ENCODE data around the gene FHL1. TPM values are rescaled to one million over a fixed set of nuclear protein-coding genes. Genes with fewer than 3 reads are reported as not detected.

The FHL1 gene
- total RNA-seq, 4 donors from 2014 or later: 223 to 313 (median 230) TPM

DNA sequence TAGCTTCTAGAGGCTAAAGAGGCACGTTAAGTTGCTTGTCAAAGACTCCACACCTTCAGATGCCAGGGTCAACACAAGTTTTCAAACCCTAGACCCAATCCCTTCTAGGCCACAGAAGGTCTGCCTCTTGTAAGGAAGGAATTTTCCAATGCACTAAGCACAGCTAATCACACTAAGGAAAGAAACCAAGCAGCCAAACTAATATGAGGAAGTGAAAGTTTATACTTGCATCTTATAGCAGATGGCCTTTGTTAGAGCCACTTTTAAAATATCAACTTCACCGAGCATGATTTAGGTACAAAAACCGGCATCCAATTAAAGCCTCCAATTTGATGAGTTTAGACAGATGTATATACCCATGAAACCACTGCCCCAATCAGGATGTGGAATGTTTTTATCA, 9.9 kb downstream of the FHL1 start:
- Histone ChIP-seq H3K4me1 (peaks cover 0 to 13% of the 10 kb centered on the region in 2 donors), H3K9me3 (no peaks in the 10 kb centered on the region), H3K27ac (peak overlapping the region in 2 of 3 donors; percentile 24 to 69), H3K4me3 (replicated peaks in 1 of 3) (no peak overlapping the region), H3K27me3 (no peaks in the 10 kb centered on the region), H3K36me3 (no peaks in the 10 kb centered on the region)
- intact Hi-C loops (cut with DNase I): loop anchor here (10.0 kb wide), 1 partner anchor 48 kb away; no protein-coding TSS in a partner anchor
- no peak for DNase-seq
- WGBS, 2 donors: 39 to 41% methylated on average over 3 of the region's 3 CpGs
- TF ChIP-seq, protein P1, sequence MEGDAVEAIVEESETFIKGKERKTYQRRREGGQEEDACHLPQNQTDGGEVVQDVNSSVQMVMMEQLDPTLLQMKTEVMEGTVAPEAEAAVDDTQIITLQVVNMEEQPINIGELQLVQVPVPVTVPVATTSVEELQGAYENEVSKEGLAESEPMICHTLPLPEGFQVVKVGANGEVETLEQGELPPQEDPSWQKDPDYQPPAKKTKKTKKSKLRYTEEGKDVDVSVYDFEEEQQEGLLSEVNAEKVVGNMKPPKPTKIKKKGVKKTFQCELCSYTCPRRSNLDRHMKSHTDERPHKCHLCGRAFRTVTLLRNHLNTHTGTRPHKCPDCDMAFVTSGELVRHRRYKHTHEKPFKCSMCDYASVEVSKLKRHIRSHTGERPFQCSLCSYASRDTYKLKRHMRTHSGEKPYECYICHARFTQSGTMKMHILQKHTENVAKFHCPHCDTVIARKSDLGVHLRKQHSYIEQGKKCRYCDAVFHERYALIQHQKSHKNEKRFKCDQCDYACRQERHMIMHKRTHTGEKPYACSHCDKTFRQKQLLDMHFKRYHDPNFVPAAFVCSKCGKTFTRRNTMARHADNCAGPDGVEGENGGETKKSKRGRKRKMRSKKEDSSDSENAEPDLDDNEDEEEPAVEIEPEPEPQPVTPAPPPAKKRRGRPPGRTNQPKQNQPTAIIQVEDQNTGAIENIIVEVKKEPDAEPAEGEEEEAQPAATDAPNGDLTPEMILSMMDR (IDR thresholded peaks at IDR 0.05): no peak
- no peak for TF ChIP-seq POLR2A (IDR thresholded peaks at IDR 0.05)

DNA sequence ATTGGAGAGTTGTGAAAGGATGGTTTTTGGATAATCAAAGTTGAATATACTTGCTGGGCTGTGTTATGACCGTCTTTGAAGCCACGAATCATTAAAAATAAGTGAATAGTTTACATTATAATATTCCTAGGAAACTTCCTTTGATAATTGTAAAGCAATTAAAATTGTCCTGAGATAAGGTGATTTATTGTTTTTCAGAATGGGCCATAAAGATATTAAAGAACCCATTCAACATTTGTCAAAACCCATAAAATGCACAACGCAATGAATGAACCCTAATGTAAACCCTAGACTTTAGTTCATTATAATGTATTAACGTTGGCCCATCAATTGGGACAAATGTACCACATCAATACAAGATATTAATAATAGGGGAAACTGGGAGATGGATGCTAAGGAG, 11.4 kb downstream of the FHL1 start:
- peak overlapping the region in 2 of 3 donors; percentile 24 to 69 for H3K27ac ChIP-seq
- intact Hi-C loops (cut with DNase I): loop anchor here (10.0 kb wide), 1 partner anchor 46 kb away; no protein-coding TSS in a partner anchor

DNA sequence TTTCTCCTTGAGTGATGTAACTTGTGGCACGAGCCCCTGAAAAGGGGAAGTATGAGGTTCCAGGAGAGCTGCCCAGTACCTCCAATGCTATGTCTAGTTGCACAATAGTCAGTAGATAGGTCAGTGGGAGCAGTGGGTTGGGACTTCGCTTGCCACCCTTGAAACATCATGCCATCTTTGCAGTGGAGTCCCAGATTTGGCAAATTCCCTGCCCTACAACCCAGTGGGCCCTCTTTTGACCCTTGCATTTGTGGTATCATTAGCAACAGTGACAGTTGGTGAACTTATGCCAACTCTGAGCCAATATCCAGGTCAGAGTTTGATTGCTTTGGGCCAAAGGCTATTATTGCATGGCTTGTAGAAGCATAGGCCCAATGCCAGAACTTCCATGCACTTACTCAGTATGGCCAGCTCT, 12.3 kb downstream of the FHL1 start:
- H3K9me3 ChIP-seq: no peaks in the 10 kb centered on the region
- TF ChIP-seq POLR2A (IDR thresholded peaks at IDR 0.05): no peak
- TF ChIP-seq, protein P1 (IDR thresholded peaks at IDR 0.05): no peak
- 72 to 82% methylated on average over 2 of the region's 2 CpGs for WGBS, 2 donors
- intact Hi-C loops (cut with DNase I): loop anchor here (10.0 kb wide), 1 partner anchor 45 kb away; no protein-coding TSS in a partner anchor
- H3K27ac ChIP-seq: peak overlapping the region; percentile 22 to 54 (median 26)
- H3K36me3 ChIP-seq: no peaks in the 10 kb centered on the region
- H3K4me1 ChIP-seq: peaks cover 0 to 18% of the 10 kb centered on the region in 2 donors
- DNase-seq: no peak
- H3K4me3 ChIP-seq (replicated peaks in 1 of 3): no peak overlapping the region
- no peaks in the 10 kb centered on the region for H3K27me3 ChIP-seq

More for the DNA sequence above, 11.4 kb downstream of the FHL1 start:
- Histone ChIP-seq H3K9me3 (no peaks in the 10 kb centered on the region), H3K4me1 (peaks cover 0 to 18% of the 10 kb centered on the region in 2 donors), H3K4me3 (replicated peaks in 1 of 3) (no peak overlapping the region), H3K27me3 (no peaks in the 10 kb centered on the region), H3K36me3 (no peaks in the 10 kb centered on the region)
- TF ChIP-seq, protein P1 (IDR thresholded peaks at IDR 0.05): no peak
- TF ChIP-seq POLR2A (IDR thresholded peaks at IDR 0.05): no peak
- DNase-seq: no peak
- WGBS, 2 donors: 90 to 96% methylated on average over 4 of the region's 4 CpGs

DNA sequence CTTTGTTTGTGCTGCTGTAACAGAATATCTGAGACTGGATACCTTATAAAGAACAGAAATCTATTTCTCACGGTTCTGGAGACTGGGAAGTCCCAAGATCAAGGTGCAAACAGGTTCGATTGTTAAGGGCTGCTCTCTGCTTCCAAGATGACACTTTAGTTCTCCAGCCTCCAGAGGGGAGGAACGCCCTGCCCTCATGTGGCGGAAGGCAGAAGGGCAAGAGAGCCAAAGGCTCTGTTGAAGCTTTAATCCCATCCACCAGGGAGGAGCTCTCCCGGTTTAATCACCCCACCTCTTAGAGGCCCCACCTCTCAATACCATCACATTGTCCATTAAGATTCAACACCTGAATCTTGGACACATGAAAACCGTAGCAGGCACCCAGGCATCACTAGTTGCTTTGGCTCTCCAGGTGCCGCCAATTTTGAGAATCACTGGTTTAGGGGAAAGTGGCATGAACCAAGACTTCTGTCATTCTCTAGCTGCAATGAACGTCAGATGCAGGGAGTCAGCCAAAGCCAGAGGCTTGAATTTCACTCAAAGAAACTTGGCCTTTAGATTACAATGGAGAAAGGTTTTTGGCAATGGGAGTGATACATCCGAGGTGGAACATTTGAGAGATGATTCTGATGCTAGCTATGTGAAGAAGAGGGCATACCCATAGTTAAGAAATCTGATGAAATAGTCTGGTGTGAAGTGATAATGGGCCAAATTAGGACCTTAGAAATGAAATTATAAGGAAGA, 15.7 kb downstream of the FHL1 start:
- H3K27ac ChIP-seq: peak overlapping the region; percentile 26 to 61 (median 46)
- WGBS, 2 donors: 36 to 57% methylated on average over 7 to 9 of the region's 9 CpGs
- TF ChIP-seq, protein P1 (IDR thresholded peaks at IDR 0.05): peak in 5 of 6 experiments; percentile 38 to 54 (median 43)
- no peak for TF ChIP-seq POLR2A (IDR thresholded peaks at IDR 0.05)
- intact Hi-C loops (cut with DNase I): no loop called here
- no peak overlapping the region for H3K4me3 ChIP-seq (replicated peaks in 1 of 3)
- no peaks in the 10 kb centered on the region for H3K9me3 ChIP-seq
- peaks cover 0 to 18% of the 10 kb centered on the region in 2 donors for H3K4me1 ChIP-seq
- DNase-seq: peak; percentile 42 to 55
- no peaks in the 10 kb centered on the region for H3K27me3 ChIP-seq
- no peaks in the 10 kb centered on the region for H3K36me3 ChIP-seq

DNA sequence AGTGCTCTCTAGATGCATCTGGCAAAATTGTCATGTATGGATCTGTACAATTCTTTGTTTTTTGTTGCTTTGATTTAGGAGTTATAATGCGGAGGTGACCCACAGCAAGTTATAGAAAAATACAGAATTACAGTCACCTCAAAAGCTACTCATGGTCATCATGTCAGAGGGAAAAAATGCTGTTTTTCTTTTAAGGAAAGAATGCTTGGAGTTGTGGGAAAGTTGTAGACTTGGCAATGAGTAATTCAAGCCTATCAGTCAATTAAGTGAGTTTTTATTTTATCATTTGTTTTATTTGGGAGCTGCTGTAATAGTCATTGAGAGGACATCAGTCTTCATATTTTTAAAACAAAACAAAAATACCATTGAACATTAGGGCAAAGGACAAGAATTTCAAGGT, 16.4 kb downstream of the FHL1 start:
- intact Hi-C loops (cut with DNase I): no loop called here
- no peaks in the 10 kb centered on the region for H3K27me3 ChIP-seq
- no peak for DNase-seq
- H3K4me3 ChIP-seq (replicated peaks in 1 of 3): no peak overlapping the region
- peak overlapping the region; percentile 26 to 61 (median 46) for H3K27ac ChIP-seq
- TF ChIP-seq POLR2A (IDR thresholded peaks at IDR 0.05): no peak
- TF ChIP-seq, protein P1 (IDR thresholded peaks at IDR 0.05): no peak
- peaks cover 4 to 20% of the 10 kb centered on the region in 2 donors for H3K4me1 ChIP-seq
- 75 to 96% methylated on average over 1 of the region's 1 CpG for WGBS, 2 donors
- H3K9me3 ChIP-seq: no peaks in the 10 kb centered on the region
- no peaks in the 10 kb centered on the region for H3K36me3 ChIP-seq

Data from thyroid gland (tissue), 4 donors.